Left ventricle myocardium inferior (tissue), 1 donor: ENCODE results near the gene CDYL2. TPM values are rescaled to one million over a fixed set of nuclear protein-coding genes. Genes with fewer than 3 reads are reported as not detected.

ENCODE experiments used
- DNase-seq: peaks from one replicate; pipeline ENCODE4 v3.0.0-alpha.2; 2020
- H3K27ac ChIP-seq: fragments of 200-600 bp; replicated peaks from 2 replicates; pipeline ENCODE4 v1.8.0; 2021
- H3K27me3 ChIP-seq: fragments of 200-600 bp; 2 replicates; pipeline ENCODE4 v1.8.0; 2021; ENCODE audit warnings: low read depth
- H3K36me3 ChIP-seq: fragments of 200-600 bp; 2 replicates; pipeline ENCODE4 v1.8.0; 2021
- H3K4me1 ChIP-seq: fragments of 200-600 bp; 2 replicates; pipeline ENCODE4 v1.8.0; 2021
- H3K4me3 ChIP-seq: fragments of 200-600 bp; 2 replicates; pipeline ENCODE4 v1.8.0; 2021; ENCODE audit warnings: mild to moderate bottlenecking, moderate library complexity
- H3K9me3 ChIP-seq: fragments of 200-600 bp; replicated peaks from 2 replicates; pipeline ENCODE4 v1.8.0; 2021
- CTCF ChIP-seq: fragments of 200-600 bp; IDR thresholded peaks from 2 replicates; pipeline ENCODE4 v1.8.0; 2021; ENCODE audit warnings: antibody characterized with exemption, mild to moderate bottlenecking, borderline replicate concordance
- intact Hi-C: fragments of 100-400 bp; cut with micrococcal nuclease; formaldehyde crosslinking; loops from one replicate; pipeline ENCODE4 v1.11.0; 2022
- total RNA-seq: library from RNA; stranded (reverse); fragmentation: NEBNext Ultra II Directional; extraction: Animal tissue kit (Norgen Biotek cat#: 25700); gene quantifications from one replicate; pipeline ENCODE4 v1.2.1, GENCODE V29; 2021
- donor health status: DM: no; HTN: yes; CAD: no; lungs with severe emphysema.

The CDYL2 gene
- total RNA-seq, 1 donor from 2014 or later, result 3.2 TPM

DNA sequence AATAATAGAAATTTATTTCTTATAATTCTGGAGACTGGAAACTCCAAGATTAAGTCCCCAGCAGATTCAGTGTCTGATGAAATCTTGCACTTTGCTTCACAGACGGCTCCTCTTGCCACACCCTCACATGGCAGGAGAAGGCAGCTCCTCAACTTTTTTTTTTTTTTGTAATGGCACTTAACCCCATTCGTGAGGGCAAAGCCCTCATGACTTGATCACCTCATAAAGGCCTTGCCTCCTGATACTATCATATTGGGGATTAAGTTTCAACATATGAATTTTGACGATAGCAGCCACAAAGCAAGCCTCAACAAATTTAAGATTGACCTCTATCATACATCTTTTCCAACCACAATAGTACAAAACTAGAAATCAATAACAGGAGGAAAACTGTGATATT is 42.3 kb upstream of the CDYL2 start:
- Histone ChIP-seq H3K36me3 (no peaks in the 10 kb centered on the region), H3K4me3 (no peak overlapping the region), H3K27ac (no peak overlapping the region), H3K9me3 (peaks cover 30% of the 10 kb centered on the region), H3K27me3 (no peaks in the 10 kb centered on the region), H3K4me1 (no peaks in the 10 kb centered on the region)
- TF ChIP-seq CTCF, result no peak
- DNase-seq, result no peak
- intact Hi-C loops, result no loop called here

- Histone ChIP-seq H3K36me3 (no peaks in the 10 kb centered on the region), H3K27me3 (no peaks in the 10 kb centered on the region), H3K9me3 (peaks cover 32% of the 10 kb centered on the region), H3K4me1 (no peaks in the 10 kb centered on the region), H3K27ac (no peak overlapping the region), H3K4me3 (no peak overlapping the region)
- no peak for TF ChIP-seq CTCF
- intact Hi-C loops, result no loop called here
- DNase-seq, result no peak
Observed at GRCh38 chr16:80846275-80846674, 41.9 kb upstream of the CDYL2 start.

DNA sequence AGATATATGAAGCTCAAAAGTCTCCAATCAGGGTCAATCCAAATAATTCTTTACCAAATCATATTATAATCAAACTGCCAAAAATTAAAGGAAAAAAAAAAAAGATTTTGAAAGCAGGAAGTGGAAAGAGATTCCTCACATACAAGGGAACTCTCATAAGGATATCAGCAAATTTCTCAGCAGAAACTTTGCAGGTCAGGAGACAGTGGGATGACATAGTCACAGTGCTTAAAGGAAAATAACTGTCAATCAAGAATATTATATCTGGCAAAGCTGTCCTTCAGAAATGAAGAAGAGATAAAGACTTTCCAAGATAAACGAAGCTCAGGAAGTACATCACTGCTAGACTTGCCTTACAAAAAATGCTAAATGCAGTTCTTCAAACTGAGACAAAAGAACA is 40.0 kb upstream of the CDYL2 start:
- no peak for DNase-seq
- TF ChIP-seq CTCF, result no peak
- H3K9me3 ChIP-seq, result peaks cover 40% of the 10 kb centered on the region
- no peak overlapping the region for H3K4me3 ChIP-seq
- H3K27me3 ChIP-seq, result no peaks in the 10 kb centered on the region
- intact Hi-C loops, result no loop called here
- H3K4me1 ChIP-seq, result no peaks in the 10 kb centered on the region
- H3K27ac ChIP-seq, result no peak overlapping the region
- no peaks in the 10 kb centered on the region for H3K36me3 ChIP-seq

DNA sequence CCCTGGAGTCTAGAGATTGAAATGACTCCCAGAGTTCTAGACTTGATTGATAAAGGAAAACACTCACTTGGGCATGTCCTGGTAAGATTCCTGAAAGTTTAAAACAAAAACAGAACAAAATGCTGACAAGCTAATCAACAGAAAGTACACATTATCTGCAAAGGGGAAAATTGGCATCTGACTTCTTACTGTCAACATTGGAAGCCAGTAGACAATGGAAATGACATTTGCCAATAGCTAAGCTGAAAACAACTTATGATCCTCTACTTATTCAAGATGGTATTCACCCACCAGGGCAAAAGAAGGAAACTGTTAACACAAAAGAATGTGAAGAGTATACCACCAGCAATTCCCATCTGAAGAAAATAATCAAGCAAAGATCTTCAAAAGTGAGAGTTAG is 36.8 kb upstream of the CDYL2 start:
- TF ChIP-seq CTCF, result no peak
- DNase-seq, result no peak
- Histone ChIP-seq H3K27me3 (no peaks in the 10 kb centered on the region), H3K4me3 (no peak overlapping the region), H3K36me3 (no peaks in the 10 kb centered on the region), H3K27ac (no peak overlapping the region), H3K9me3 (peaks cover 40% of the 10 kb centered on the region), H3K4me1 (no peaks in the 10 kb centered on the region)
- intact Hi-C loops, result no loop called here

GRCh38 chr16:80837533-80838147 is 33.2 kb upstream of the CDYL2 start:
- no peak for DNase-seq

More at GRCh38 chr16:80837533-80838147, 33.2 kb upstream of the CDYL2 start:
- no peak for TF ChIP-seq CTCF
- Histone ChIP-seq H3K9me3 (peaks cover 17% of the 10 kb centered on the region), H3K27ac (no peak overlapping the region), H3K36me3 (no peaks in the 10 kb centered on the region), H3K27me3 (no peaks in the 10 kb centered on the region), H3K4me1 (no peaks in the 10 kb centered on the region), H3K4me3 (no peak overlapping the region)
- intact Hi-C loops, result no loop called here
